ENCODE measurements around the gene PAQR7. TPM values are rescaled to one million over a fixed set of nuclear protein-coding genes. Genes with fewer than 3 reads are reported as not detected.

The PAQR7 gene, protein sequence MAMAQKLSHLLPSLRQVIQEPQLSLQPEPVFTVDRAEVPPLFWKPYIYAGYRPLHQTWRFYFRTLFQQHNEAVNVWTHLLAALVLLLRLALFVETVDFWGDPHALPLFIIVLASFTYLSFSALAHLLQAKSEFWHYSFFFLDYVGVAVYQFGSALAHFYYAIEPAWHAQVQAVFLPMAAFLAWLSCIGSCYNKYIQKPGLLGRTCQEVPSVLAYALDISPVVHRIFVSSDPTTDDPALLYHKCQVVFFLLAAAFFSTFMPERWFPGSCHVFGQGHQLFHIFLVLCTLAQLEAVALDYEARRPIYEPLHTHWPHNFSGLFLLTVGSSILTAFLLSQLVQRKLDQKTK
- total RNA-seq, result 1 to 10 TPM; 2.3 to 5.3 (median 3.8) TPM

DNA sequence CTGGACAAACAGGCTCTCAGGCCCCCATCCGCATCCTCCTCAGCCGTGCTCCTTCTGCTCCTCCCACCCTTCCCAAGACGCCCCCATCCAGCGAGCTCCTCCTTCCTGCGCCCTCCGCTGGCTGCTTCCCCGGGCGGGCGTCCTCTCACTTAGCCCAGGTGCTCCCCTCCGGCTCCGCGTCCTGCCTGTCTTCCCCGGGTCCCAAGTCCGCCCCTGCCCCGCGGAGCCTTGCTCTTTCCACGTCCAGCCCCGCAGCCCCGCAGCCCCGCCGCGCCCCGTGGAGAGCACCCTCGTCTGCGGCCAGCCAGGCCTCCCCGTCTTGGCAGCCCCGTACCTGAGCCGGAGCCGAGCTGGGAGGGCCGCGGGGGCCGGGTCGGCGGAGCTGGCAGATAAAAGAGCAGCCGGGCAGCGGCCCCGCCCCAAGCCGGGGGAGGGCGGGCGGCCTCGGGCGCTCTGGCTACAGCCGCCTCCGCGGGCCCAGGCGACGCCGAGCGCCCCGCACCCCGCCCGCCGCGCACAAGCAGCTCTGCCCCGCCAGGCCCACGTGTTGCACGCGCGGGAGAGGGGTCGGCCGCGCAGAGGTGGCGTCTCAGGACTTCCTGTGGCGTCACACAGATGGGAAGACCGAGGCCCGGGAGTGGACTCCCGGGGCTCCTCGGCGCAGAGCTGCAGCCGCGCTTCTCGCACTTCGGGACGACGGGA, at the start of gene PAQR7:
PAQR7 (minus strand) TSS at position 555 of the 702 bp plus-strand sequence. CDS start 11,869 bp downstream, outside the sequence.
- TF ChIP-seq, protein P1, sequence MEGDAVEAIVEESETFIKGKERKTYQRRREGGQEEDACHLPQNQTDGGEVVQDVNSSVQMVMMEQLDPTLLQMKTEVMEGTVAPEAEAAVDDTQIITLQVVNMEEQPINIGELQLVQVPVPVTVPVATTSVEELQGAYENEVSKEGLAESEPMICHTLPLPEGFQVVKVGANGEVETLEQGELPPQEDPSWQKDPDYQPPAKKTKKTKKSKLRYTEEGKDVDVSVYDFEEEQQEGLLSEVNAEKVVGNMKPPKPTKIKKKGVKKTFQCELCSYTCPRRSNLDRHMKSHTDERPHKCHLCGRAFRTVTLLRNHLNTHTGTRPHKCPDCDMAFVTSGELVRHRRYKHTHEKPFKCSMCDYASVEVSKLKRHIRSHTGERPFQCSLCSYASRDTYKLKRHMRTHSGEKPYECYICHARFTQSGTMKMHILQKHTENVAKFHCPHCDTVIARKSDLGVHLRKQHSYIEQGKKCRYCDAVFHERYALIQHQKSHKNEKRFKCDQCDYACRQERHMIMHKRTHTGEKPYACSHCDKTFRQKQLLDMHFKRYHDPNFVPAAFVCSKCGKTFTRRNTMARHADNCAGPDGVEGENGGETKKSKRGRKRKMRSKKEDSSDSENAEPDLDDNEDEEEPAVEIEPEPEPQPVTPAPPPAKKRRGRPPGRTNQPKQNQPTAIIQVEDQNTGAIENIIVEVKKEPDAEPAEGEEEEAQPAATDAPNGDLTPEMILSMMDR (IDR thresholded peaks at IDR 0.05; ENCODE audit: low read depth), result no peak

DNA sequence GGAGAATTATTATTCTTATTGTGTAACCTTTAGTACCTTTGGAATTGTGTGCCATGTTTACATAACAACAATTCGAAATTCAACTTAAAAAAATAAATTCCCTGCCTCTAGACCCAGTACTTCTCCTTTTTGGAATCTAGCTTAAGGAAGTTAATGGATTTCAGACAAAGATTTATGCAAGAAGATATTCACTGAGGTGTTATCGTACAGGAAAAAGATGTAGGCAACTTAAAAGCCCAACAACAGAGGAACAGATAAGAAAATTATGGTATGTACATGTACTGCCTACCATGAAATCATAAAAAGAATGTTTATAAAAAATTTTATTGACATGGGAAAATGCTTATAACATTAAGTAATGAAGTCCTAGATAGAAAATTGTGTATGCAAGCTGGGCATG, 48.9 kb upstream of the PAQR7 start:
- TF ChIP-seq, protein P1 (IDR thresholded peaks at IDR 0.05; ENCODE audit: low read depth), result no peak

DNA sequence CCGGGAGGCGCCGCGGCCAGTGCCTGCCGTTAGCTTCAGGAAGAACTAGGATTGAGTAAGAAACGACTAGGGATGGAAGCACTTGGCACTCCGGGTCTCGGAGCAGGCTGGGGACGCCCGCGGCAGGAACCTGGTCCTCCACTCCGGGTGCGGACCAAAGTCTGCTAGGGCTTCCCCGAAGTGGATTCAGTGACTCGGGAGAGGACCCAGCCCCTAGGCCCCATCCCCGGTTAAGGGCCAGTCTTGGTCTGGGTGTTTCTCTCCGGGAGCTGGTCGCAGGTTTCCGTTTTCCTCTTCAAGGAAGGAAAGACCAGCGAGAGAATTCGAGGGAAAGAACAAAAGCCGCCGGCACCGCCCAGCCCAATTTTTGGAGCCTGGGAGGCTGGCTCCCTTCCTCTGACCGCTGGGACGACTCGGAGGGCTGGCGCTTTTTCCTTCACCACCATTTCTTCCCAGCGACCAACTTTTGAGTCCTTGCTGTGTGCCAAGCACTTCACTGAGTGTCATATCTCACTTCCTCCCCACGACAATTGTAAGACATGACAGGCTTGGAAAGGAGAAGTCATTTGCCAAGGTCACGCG, 47.6 kb upstream of the PAQR7 start:
- TF ChIP-seq, protein P1 (IDR thresholded peaks at IDR 0.05; ENCODE audit: low read depth), result no peak

DNA sequence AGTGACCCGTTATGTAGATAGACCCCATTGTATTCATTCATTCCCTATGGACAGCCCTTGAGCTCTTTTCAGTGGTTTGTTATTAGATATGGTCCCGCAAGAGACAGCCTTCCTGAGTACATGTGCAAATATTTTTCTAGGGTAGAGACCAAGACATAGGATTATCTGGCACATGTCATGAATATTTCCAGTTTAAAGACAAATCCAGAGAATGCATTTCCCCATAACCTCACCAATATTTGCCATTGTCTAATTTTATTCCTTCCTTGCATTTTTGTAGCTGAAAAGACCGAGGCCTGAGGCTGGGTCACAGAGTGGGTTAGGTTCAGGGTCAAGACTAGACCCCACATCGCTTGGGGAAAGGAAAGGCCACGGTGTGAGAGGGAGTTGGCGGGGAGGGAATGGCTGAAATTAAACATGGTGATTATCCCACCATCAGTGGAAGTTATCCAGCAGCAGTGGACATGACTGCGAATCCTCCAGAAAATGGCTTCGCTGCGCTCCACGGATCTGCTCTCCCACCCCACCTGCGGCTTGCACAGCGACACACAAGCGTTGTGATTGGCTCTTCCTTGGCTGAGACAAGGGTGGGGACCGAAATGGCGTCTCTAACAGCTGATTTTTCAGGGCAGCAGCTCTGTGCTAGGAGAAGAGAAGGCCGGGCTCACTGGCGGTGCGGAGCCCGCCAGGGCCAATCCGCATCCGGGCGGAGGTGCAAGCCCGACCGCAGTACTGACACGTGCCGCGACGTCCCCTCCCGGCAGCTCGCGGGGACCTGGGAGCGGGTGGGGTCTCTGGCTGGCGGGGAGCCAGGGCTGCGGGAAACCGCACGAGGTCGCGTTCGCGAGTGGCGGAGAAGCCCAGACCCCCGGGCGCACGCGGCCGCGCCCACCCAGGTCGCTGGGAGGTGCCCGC, 46.8 kb upstream of the PAQR7 start:
- TF ChIP-seq, protein P1 (IDR thresholded peaks at IDR 0.05; ENCODE audit: low read depth), result no peak

DNA sequence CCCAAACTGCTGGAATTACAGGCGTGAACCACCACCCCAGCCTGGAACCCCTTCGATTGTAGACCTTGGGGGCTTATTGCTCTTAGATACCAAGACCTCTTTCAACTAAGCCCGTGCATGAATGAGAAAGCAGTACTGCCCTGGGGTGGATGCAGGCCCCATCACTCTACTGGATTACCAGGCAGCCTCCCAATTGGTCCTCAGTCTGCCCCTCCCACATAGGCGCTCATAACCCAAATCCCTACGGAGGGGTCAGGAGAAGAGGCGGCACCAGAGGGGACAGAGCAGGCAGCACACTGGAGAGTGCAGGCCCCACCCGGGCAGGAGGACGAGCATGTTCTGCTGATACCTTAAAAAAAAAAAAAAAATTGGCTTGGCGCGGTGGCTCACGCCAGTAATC, 43.1 kb upstream of the PAQR7 start:
- TF ChIP-seq, protein P1 (IDR thresholded peaks at IDR 0.05; ENCODE audit: low read depth), result no peak

DNA sequence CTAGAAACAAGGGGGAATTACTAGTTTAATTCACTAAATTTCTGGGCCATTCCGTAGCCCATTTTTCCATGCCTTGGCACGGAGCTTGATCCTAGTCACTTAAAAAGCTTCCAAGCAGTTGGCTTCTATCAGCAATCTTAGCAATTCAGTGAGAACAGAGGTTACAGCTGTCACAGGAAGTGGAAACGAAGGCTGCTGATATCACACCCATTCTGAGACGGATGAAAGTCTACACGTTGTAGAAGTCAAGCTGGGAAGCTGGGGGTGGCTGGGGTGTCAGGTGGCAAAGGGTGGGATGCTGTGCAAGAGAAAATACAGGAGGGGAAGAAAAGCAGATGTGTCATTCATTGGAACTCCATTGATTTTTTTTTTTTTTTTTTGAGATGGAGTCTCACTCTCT, 42.5 kb upstream of the PAQR7 start:
- TF ChIP-seq, protein P1 (IDR thresholded peaks at IDR 0.05; ENCODE audit: low read depth), result no peak

All from subcutaneous adipose tissue (tissue), 4 donors.